ENCODE measurements around the gene UIMC1. TPM values are rescaled to one million over a fixed set of nuclear protein-coding genes. Genes with fewer than 3 reads are reported as not detected.

UIMC1 gene
- total RNA-seq, 2 experiments from 2014 or later = 49.4 to 53.0 TPM

- no peak overlapping the region for H3K27ac Mint-ChIP-seq
- no peaks in the 10 kb centered on the region for H3K9me3 Mint-ChIP-seq (ENCODE audit: insufficient read depth)
- no peaks in the 10 kb centered on the region for H3K27me3 Mint-ChIP-seq (ENCODE audit: low read depth)
- H3K4me3 Mint-ChIP-seq = no peak overlapping the region
- POLR2A ChIA-PET = no interaction called here
- CTCF ChIA-PET = no interaction called here
- H3K36me3 Mint-ChIP-seq (ENCODE audit: low read depth) = peaks cover 15% of the 10 kb centered on the region
- H3K4me1 Mint-ChIP-seq (ENCODE audit: low read depth) = peaks cover 8% of the 10 kb centered on the region
- ATAC-seq (no peak), DNase-seq (no peak)
Observed at GRCh38 chr5:176921714-176922113, 84.9 kb downstream of the UIMC1 start.

GRCh38 chr5:176918613-176919012, 88.0 kb downstream of the UIMC1 start:
- Mint-ChIP-seq H3K9me3 (ENCODE audit: insufficient read depth) (no peaks in the 10 kb centered on the region), H3K27ac (no peak overlapping the region), H3K4me1 (ENCODE audit: low read depth) (peaks cover 11% of the 10 kb centered on the region), H3K27me3 (ENCODE audit: low read depth) (no peaks in the 10 kb centered on the region), H3K36me3 (ENCODE audit: low read depth) (peaks cover 15% of the 10 kb centered on the region), H3K4me3 (no peak overlapping the region)
- no peak for ATAC-seq
- CTCF ChIA-PET = no interaction called here
- POLR2A ChIA-PET = no interaction called here
- DNase-seq = no peak

GRCh38 chr5:176916337-176916736, 90.2 kb downstream of the UIMC1 start:
- peaks cover 11% of the 10 kb centered on the region for H3K4me1 Mint-ChIP-seq (ENCODE audit: low read depth)
- CTCF ChIA-PET = interaction anchor here (0.9 kb wide), 1 partner anchor 256 kb away, joined by 3 read pairs; no protein-coding TSS in a partner anchor
- POLR2A ChIA-PET = interaction anchor here (0.5 kb wide), 1 partner anchor 121 kb away, joined by 6 read pairs; no protein-coding TSS in a partner anchor
- H3K27me3 Mint-ChIP-seq (ENCODE audit: low read depth) = no peaks in the 10 kb centered on the region
- no peak overlapping the region for H3K4me3 Mint-ChIP-seq
- DNase-seq (no peak), ATAC-seq (no peak)
- no peak overlapping the region for H3K27ac Mint-ChIP-seq
- H3K9me3 Mint-ChIP-seq (ENCODE audit: insufficient read depth) = no peaks in the 10 kb centered on the region
- peaks cover 15% of the 10 kb centered on the region for H3K36me3 Mint-ChIP-seq (ENCODE audit: low read depth)

GRCh38 chr5:176915906-176916305, 90.7 kb downstream of the UIMC1 start:
- Mint-ChIP-seq H3K4me3 (no peak overlapping the region), H3K27me3 (ENCODE audit: low read depth) (no peaks in the 10 kb centered on the region), H3K9me3 (ENCODE audit: insufficient read depth) (no peaks in the 10 kb centered on the region), H3K27ac (no peak overlapping the region), H3K36me3 (ENCODE audit: low read depth) (peaks cover 15% of the 10 kb centered on the region), H3K4me1 (ENCODE audit: low read depth) (peaks cover 11% of the 10 kb centered on the region)
- no peak for ATAC-seq
- no peak for DNase-seq
- ChIA-PET CTCF (interaction anchor here (0.7 to 0.9 kb wide), 2 partner anchors 255 to 259 kb away, joined by 3 read pairs; no protein-coding TSS in a partner anchor), POLR2A (no interaction called here)

GRCh38 chr5:176912115-176912514, 94.5 kb downstream of the UIMC1 start:
- Mint-ChIP-seq H3K27ac (no peak overlapping the region), H3K4me3 (no peak overlapping the region), H3K36me3 (ENCODE audit: low read depth) (peaks cover 17% of the 10 kb centered on the region), H3K4me1 (ENCODE audit: low read depth) (peaks cover 7% of the 10 kb centered on the region), H3K27me3 (ENCODE audit: low read depth) (no peaks in the 10 kb centered on the region), H3K9me3 (ENCODE audit: insufficient read depth) (no peaks in the 10 kb centered on the region)
- POLR2A ChIA-PET = no interaction called here
- ATAC-seq = no peak
- CTCF ChIA-PET = interaction anchor here (0.6 to 3.8 kb wide), 2 partner anchors 10 to 251 kb away, joined by 4 to 16 read pairs; no protein-coding TSS in a partner anchor
- DNase-seq = no peak

DNA sequence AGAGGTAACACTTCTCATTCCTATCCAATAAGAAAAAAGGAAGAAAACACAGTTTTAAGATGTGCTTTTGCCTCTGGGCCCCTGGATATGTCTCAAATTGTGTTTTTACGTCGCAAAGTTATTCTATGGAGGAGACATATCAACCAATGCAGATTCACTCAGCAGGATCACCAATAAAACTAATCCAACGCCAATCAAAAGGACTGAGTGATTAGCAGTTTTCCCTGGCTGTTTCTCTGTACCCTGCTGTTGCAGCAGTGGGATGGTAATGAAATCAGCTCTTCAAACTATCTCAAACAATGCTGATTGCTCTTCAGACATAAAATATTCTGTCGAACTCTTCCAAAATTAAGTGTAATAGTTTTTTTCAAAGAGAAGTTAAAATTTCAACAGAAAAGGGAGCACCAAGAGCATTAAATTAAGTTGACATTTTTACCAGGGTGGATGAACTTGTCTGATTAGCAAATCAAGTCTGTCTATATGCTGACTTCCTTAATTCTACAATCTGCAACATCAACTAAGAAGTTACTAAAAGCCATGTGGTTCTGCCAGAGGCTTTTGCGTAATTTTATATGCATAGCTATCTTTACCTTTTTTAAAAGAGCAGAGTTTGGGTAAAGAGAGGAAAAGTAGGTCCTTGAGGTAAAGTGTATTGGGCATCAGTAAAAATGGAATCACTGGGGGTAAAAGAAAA, 97.8 kb downstream of the UIMC1 start:
- ATAC-seq = no peak
- ChIA-PET CTCF (interaction anchor here (0.7 to 3.8 kb wide), 3 partner anchors 9 to 248 kb away, joined by 3 to 16 read pairs (median 4); partner anchors contain the start of gene HK3), POLR2A (interaction anchor here (0.6 kb wide), 1 partner anchor 132 kb away, joined by 3 read pairs; no protein-coding TSS in a partner anchor)
- H3K4me1 Mint-ChIP-seq (ENCODE audit: low read depth) = no peaks in the 10 kb centered on the region
- DNase-seq = no peak
- H3K36me3 Mint-ChIP-seq (ENCODE audit: low read depth) = peaks cover 34% of the 10 kb centered on the region
- no peaks in the 10 kb centered on the region for H3K27me3 Mint-ChIP-seq (ENCODE audit: low read depth)
- no peaks in the 10 kb centered on the region for H3K9me3 Mint-ChIP-seq (ENCODE audit: insufficient read depth)
- H3K27ac Mint-ChIP-seq = no peak overlapping the region
- no peak overlapping the region for H3K4me3 Mint-ChIP-seq

GRCh38 chr5:176906796-176907195, 99.8 kb downstream of the UIMC1 start:
- Mint-ChIP-seq H3K4me3 (no peak overlapping the region), H3K27me3 (ENCODE audit: low read depth) (no peaks in the 10 kb centered on the region), H3K36me3 (ENCODE audit: low read depth) (peaks cover 43% of the 10 kb centered on the region), H3K27ac (no peak overlapping the region), H3K9me3 (ENCODE audit: insufficient read depth) (no peaks in the 10 kb centered on the region), H3K4me1 (ENCODE audit: low read depth) (peaks cover 4% of the 10 kb centered on the region)
- ChIA-PET CTCF (no interaction called here), POLR2A (no interaction called here)
- no peak for DNase-seq
- ATAC-seq = no peak

- POLR2A ChIA-PET = no interaction called here
Observed at GRCh38 chr5:176906126-176906525, 100.5 kb downstream of the UIMC1 start.

GRCh38 chr5:176904276-176904675, 102.3 kb downstream of the UIMC1 start:
- DNase-seq (no peak), ATAC-seq (no peak)
- Mint-ChIP-seq H3K4me1 (ENCODE audit: low read depth) (peaks cover 18% of the 10 kb centered on the region), H3K4me3 (no peak overlapping the region), H3K27ac (no peak overlapping the region), H3K36me3 (ENCODE audit: low read depth) (peaks cover 39% of the 10 kb centered on the region), H3K27me3 (ENCODE audit: low read depth) (no peaks in the 10 kb centered on the region), H3K9me3 (ENCODE audit: insufficient read depth) (no peaks in the 10 kb centered on the region)
- POLR2A ChIA-PET = no interaction called here
- CTCF ChIA-PET = interaction anchor here (1.4 kb wide), 1 partner anchor 243 kb away, joined by 8 read pairs; no protein-coding TSS in a partner anchor

More at GRCh38 chr5:176906126-176906525, 100.5 kb downstream of the UIMC1 start:
- CTCF ChIA-PET = interaction anchor here (1.2 kb wide), 1 partner anchor 245 kb away, joined by 3 read pairs; no protein-coding TSS in a partner anchor
- H3K27ac Mint-ChIP-seq = no peak overlapping the region
- peaks cover 43% of the 10 kb centered on the region for H3K36me3 Mint-ChIP-seq (ENCODE audit: low read depth)
- no peaks in the 10 kb centered on the region for H3K9me3 Mint-ChIP-seq (ENCODE audit: insufficient read depth)
- H3K27me3 Mint-ChIP-seq (ENCODE audit: low read depth) = no peaks in the 10 kb centered on the region
- DNase-seq = no peak
- H3K4me1 Mint-ChIP-seq (ENCODE audit: low read depth) = peaks cover 6% of the 10 kb centered on the region
- H3K4me3 Mint-ChIP-seq = no peak overlapping the region
- ATAC-seq = no peak

DNA sequence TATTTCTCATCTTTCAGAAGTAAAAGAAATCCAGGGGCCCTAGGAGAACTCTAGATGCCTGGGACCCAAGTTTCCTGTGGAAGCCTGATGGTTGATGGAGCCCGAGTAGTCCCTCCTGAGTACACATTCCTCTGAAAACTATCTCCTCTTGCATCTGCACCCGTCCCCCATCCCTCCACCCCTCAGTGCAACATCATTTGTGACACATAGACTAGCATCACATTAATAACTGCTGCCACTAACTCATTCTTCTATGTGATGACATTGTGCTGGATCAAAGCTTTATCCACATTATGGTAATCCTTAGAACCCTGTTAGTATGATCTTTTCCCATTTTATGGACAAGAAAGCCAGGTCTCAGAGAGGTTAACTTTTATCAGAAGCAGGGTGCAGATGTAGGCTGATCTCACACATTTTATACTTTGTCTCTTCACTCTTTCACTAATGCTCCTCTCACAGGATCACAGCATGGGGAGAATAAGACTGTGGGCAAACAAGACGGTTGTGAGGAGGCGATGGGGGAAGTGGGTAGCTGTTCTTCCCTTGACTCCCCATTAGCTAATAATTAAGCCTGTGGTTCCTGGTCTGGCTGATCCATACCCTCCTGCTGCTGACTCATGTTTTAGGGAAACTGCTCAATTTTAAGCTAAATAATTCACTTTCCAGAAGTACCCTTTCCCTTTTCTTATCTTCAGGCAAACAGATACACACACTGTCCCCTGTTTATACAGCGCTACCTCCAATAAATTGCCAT, 103.5 kb downstream of the UIMC1 start:
- Mint-ChIP-seq H3K27me3 (ENCODE audit: low read depth) (no peaks in the 10 kb centered on the region), H3K9me3 (ENCODE audit: insufficient read depth) (no peaks in the 10 kb centered on the region), H3K36me3 (ENCODE audit: low read depth) (peaks cover 36% of the 10 kb centered on the region), H3K27ac (no peak overlapping the region), H3K4me3 (no peak overlapping the region), H3K4me1 (ENCODE audit: low read depth) (peaks cover 21% of the 10 kb centered on the region)
- DNase-seq (no peak), ATAC-seq (no peak)
- ChIA-PET CTCF (interaction anchor here (0.7 to 1.4 kb wide), 2 partner anchors 9 to 242 kb away, joined by 4 to 8 read pairs; no protein-coding TSS in a partner anchor), POLR2A (interaction anchor here (1.1 kb wide), 1 partner anchor 26 kb away, joined by 3 read pairs; no protein-coding TSS in a partner anchor)

DNA sequence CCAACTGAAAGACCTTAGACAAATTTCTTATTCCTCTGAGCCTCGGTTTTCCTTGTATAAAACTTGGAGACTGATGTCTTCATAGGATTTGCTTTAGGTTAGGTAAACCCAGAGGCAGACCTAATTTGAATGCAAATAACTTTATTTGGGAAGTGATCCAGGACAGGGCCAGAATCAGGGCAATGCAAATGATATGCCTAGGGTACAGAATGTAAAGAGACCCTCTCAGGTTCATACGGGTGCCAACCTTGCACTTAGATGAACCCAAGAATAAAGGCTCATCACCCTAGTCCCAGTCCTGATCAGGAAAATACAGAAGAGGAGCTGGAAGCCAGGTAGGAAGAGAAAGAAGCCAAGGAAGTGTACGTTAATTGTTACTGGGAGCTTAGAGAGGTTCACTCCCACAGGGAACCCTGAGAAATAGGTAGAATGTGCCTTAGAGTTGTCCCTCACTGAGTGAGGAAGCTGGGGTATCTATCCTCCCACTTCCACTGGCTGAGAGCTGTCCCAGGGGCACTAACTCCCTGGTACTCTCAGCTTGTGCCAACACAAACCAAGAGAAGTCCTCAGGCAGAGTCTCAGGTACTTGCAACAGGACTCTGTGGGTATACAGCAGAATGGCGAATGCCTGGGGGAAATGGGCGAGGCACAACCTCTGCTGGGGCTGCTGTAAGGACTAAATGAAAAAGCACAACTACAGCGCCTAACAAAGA, 104.3 kb downstream of the UIMC1 start:
- H3K27me3 Mint-ChIP-seq (ENCODE audit: low read depth) = peaks cover 6% of the 10 kb centered on the region
- no peak overlapping the region for H3K4me3 Mint-ChIP-seq
- H3K36me3 Mint-ChIP-seq (ENCODE audit: low read depth) = peaks cover 33% of the 10 kb centered on the region
- no peak overlapping the region for H3K27ac Mint-ChIP-seq
- peaks cover 22% of the 10 kb centered on the region for H3K4me1 Mint-ChIP-seq (ENCODE audit: low read depth)
- DNase-seq (no peak), ATAC-seq (no peak)
- ChIA-PET POLR2A (interaction anchor here (0.7 kb wide), 1 partner anchor 20 kb away, joined by 3 read pairs; no protein-coding TSS in a partner anchor), CTCF (interaction anchor here (0.7 to 4.5 kb wide), 2 partner anchors 9 to 242 kb away, joined by 4 to 17 read pairs; no protein-coding TSS in a partner anchor)
- H3K9me3 Mint-ChIP-seq (ENCODE audit: insufficient read depth) = no peaks in the 10 kb centered on the region

Measured in activated CD8-positive, alpha-beta T cell treated with anti-CD3 and anti-CD28 coated beads, Interleukin-2, amount 10 ng/mL, durations not matched to agents 7 days and 5 days (primary cell).